Right atrium auricular region (tissue), 2 donors: Measurements from ENCODE around the gene HLA-DQA2. TPM values are rescaled to one million over a fixed set of nuclear protein-coding genes. Genes with fewer than 3 reads are reported as not detected.
"Not testable (repeated sequence)": the region's sequence is repeated elsewhere in the genome, so short reads cannot be mapped to it uniquely, and the experiment has no call there.

Source experiments
- DNase-seq: peaks from one replicate; pipeline ENCODE4 v3.0.0-alpha.2; 2019; ENCODE audit warnings: low spot score
- H3K27ac ChIP-seq, 2 donors: fragments of 200-600 bp; sonication (generic); 1 replicate in 1 of 2; 2 replicates in 1 of 2; pipeline ENCODE4 v1.5.1; 2016 to 2019
- H3K27me3 ChIP-seq, 2 donors: fragments of 200-600 bp; sonication (generic); one replicate each; pipeline versions ENCODE4 v1.5.1 to v1.6.0; 2017 to 2019
- H3K36me3 ChIP-seq: fragments of 200-600 bp; sonication (generic); one replicate; pipeline ENCODE4 v1.5.1; 2016
- H3K4me1 ChIP-seq, 2 donors: fragments of 200-600 bp; sonication (generic); one replicate each; pipeline versions ENCODE4 v1.5.1 to v1.6.0; 2017 to 2019
- H3K4me3 ChIP-seq, 2 donors: fragments of 200-600 bp; sonication (generic); 1 replicate in 1 of 2; 2 replicates in 1 of 2; pipeline ENCODE4 v1.5.1; 2017 to 2019; ENCODE audit warnings: mild to moderate bottlenecking in 1 of 2, moderate library complexity in 1 of 2
- H3K9me3 ChIP-seq, 2 donors: fragments of 200-600 bp; sonication (generic); one replicate each; pipeline ENCODE4 v1.5.1; 2019
- total RNA-seq, 2 donors: library from RNA; depleted of rRNA; stranded (reverse); fragments of >200 nt; gene quantifications; one replicate each; pipeline ENCODE4 v1.1.0, GENCODE V29; 2016
- TF ChIP-seq, protein P1 (sequence below), 2 donors: fragments of 200-600 bp; sonication (generic); IDR thresholded peaks; one replicate each; pipeline ENCODE4 v1.5.1; 2019; ENCODE audit warnings: antibody characterized with exemption in 2 of 2

The HLA-DQA2 gene
- total RNA-seq, 2 donors from 2014 or later = 0.75 TPM; not detected in 1

DNA sequence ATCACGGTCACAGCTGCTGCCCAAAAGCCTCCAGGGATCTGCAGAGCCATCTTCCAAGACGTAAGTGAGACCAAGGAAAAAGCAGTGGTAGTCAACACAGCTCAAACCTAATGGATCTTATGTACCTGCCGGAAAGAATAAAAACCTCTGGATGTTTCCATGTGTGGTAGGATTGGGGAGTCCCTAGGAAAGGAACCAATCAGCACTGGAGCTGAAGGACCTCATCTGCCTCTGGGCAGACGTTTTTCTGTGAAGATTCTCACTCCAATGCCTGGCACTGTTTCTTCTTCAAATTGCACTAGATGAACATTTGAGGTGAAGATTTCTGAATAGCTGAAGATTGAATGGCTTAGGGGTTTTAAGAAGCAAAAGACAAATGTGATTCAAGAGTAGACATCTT is 22.2 kb downstream of the HLA-DQA2 start, which contains the start of gene HLA-DQB2:
Gene HLA-DQB2, minus strand, starts transcription at position 112 of the 400 bp plus-strand sequence. Its CDS starts 62 bp downstream, at position 50.
- Histone ChIP-seq H3K36me3 (no peaks in the 10 kb centered on the region), H3K4me1 (no peaks in the 10 kb centered on the region), H3K4me3 (no peak within 1 kb of the TSS), H3K27me3 (no peaks in the 10 kb centered on the region), H3K9me3 (no peaks in the 10 kb centered on the region), H3K27ac (no peak within 1 kb of the TSS)
- DNase-seq = no peak
- TF ChIP-seq, protein P1, sequence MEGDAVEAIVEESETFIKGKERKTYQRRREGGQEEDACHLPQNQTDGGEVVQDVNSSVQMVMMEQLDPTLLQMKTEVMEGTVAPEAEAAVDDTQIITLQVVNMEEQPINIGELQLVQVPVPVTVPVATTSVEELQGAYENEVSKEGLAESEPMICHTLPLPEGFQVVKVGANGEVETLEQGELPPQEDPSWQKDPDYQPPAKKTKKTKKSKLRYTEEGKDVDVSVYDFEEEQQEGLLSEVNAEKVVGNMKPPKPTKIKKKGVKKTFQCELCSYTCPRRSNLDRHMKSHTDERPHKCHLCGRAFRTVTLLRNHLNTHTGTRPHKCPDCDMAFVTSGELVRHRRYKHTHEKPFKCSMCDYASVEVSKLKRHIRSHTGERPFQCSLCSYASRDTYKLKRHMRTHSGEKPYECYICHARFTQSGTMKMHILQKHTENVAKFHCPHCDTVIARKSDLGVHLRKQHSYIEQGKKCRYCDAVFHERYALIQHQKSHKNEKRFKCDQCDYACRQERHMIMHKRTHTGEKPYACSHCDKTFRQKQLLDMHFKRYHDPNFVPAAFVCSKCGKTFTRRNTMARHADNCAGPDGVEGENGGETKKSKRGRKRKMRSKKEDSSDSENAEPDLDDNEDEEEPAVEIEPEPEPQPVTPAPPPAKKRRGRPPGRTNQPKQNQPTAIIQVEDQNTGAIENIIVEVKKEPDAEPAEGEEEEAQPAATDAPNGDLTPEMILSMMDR (IDR thresholded peaks at IDR 0.05) = no peak

DNA sequence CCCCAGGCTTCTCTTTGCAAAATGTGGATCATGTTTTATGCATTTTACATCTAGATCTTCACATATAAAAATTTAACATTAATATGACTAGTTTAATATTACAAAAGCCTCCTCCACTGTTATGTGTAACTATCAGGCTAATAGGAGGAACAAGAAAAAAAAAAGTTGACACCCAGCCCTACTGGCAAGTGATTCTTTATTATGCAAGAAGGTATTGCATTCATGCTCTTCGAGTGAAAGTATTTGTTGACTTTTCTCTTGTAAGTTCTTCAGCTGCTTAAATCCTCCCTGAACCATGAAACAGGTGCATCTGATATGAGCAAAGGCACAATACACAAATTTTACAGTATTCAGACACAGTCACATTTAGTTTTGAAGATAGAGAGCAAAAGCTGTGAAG is 22.9 kb downstream of the HLA-DQA2 start:
- DNase-seq = no peak
- Histone ChIP-seq H3K27me3 (no peaks in the 10 kb centered on the region), H3K4me1 (no peaks in the 10 kb centered on the region), H3K9me3 (no peaks in the 10 kb centered on the region), H3K4me3 (no peak overlapping the region), H3K36me3 (no peaks in the 10 kb centered on the region), H3K27ac (no peak overlapping the region)
- TF ChIP-seq, protein P1 (IDR thresholded peaks at IDR 0.05) = no peak

DNA sequence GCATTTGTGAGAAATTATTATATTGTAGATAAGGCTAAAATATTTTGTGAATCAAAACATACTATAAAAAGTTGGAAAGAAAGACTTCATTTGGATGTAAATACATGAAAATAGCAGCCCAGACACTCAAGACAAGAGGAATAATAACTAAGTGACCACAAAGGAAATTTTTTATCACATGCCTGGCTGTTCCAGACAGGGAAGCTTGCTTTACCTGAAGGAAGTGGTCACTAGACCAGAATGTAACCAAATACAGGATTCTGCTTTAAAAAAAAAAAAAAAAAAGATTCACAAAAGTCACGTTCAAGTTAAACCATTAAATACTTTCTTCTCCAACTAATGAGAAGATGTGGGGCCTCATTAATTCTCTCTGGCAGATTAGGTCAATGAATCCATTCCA is 31.5 kb downstream of the HLA-DQA2 start:
- DNase-seq = no peak
- Histone ChIP-seq H3K36me3 (no peaks in the 10 kb centered on the region), H3K4me1 (no peaks in the 10 kb centered on the region), H3K27ac (no peak overlapping the region), H3K9me3 (no peaks in the 10 kb centered on the region), H3K4me3 (no peak overlapping the region), H3K27me3 (no peaks in the 10 kb centered on the region)
- TF ChIP-seq, protein P1 (IDR thresholded peaks at IDR 0.05) = no peak

DNA sequence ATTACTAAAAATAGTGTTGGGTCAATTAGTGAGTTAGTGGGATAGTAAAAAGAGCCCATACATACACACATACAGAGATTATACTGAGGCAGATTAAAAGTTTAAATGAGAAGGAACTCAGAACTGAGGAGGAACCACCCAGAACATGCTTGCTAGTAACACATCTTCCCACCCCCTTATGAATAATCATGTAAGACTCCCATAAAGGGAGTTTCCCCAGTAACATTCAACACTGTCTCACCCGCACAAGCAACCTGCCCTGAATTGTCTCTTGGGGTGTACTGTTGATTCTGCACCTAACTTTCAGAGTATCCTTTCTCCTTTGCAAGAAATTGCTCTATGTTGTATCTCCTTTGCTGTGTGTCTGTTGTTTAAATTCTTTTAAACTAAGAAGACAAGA is 33.2 kb downstream of the HLA-DQA2 start:
- H3K36me3 ChIP-seq = no peaks in the 10 kb centered on the region
- no peaks in the 10 kb centered on the region for H3K9me3 ChIP-seq
- TF ChIP-seq, protein P1 (IDR thresholded peaks at IDR 0.05) = no peak
- no peak for DNase-seq
- H3K27ac ChIP-seq = no peak overlapping the region
- H3K4me3 ChIP-seq = no peak overlapping the region
- H3K27me3 ChIP-seq = no peaks in the 10 kb centered on the region
- no peaks in the 10 kb centered on the region for H3K4me1 ChIP-seq

DNA sequence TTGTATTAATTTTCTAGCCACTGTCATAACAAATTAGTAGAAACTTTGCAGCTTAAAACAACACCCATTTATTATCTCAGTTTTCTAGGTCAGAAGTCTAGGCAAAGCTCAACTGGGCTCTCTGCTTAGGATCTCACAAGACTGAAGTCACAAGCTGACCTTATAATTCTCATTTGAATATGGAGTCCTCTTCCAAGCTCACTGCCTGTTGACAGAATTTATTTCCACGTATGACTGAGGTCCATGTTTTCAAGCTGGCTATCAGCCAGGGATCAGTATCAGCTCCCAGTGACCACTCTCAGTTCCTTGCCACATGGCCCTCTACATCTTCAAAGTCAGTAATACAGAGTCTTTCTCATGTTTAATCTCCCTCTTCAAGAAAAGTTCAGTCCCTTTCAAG is 33.9 kb downstream of the HLA-DQA2 start:
- TF ChIP-seq, protein P1 (IDR thresholded peaks at IDR 0.05) = no peak
- Histone ChIP-seq H3K9me3 (peaks cover 0 to 3% of the 10 kb centered on the region in 2 donors), H3K4me1 (no peaks in the 10 kb centered on the region), H3K4me3 (no peak overlapping the region), H3K36me3 (no peaks in the 10 kb centered on the region), H3K27ac (no peak overlapping the region), H3K27me3 (no peaks in the 10 kb centered on the region)
- no peak for DNase-seq

DNA sequence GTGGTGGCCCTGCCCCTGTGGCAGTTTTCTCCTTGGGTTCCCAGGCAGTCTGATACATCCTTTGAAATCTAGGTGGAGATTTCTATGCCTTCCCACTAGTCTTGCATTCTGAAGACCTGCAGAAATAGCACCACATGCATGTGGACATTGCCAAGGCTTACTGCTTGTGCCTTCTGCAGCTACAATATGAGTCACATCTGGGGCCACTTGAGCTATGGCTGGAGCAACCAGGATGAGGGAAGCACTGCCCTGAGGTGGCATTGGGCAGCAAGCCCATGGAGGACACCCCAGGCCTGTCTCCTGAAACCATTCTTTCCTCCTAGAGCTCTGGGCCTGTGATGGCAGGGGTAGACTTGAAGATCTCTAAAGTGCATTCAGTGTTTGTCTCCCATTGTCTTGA is 37.8 kb downstream of the HLA-DQA2 start:
- peaks cover 0 to 10% of the 10 kb centered on the region in 2 donors for H3K9me3 ChIP-seq
- H3K27me3 ChIP-seq = no peaks in the 10 kb centered on the region
- H3K36me3 ChIP-seq = no peaks in the 10 kb centered on the region
- no peak for DNase-seq
- no peaks in the 10 kb centered on the region for H3K4me1 ChIP-seq
- H3K27ac ChIP-seq = no peak overlapping the region
- H3K4me3 ChIP-seq = no peak overlapping the region
- TF ChIP-seq, protein P1 (IDR thresholded peaks at IDR 0.05) = no peak

DNA sequence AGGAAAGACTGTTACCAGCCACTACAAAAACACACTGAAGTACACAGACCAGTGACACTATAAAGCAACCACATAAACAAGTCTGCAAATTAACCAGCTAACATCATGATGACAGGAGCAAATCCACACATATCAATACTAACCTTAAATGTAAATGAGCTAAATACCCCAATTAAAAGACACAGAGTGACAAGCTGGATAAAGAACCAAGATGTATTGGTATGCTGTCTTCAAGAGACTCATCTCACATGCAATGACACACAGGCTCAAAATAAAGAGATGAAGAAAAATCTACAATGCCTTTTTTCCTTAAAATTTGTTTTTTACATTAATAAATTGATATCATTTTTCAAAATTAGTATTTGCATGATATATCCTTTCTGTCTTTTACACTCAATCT is 41.7 kb downstream of the HLA-DQA2 start:
- not testable (repeated sequence) for H3K4me3 ChIP-seq, H3K27me3 ChIP-seq, H3K36me3 ChIP-seq, DNase-seq, H3K4me1 ChIP-seq, H3K9me3 ChIP-seq, H3K27ac ChIP-seq
